Activated CD4-positive, alpha-beta T cell treated with anti-CD3 and anti-CD28 coated beads, Interleukin-2, amount 50 U/mL, for 48 hours (primary cell): ENCODE data around the gene ASB16.
A peak's percentile ranks its signal among the peaks of the same experiment; 100 is the strongest.
"Not testable (repeated sequence)": the region's sequence is repeated elsewhere in the genome, so short reads cannot be mapped to it uniquely, and the experiment has no call there.

Experiments
- DNase-seq, 2 experiments: peaks; one replicate each; pipeline ENCODE4 v3.0.0-alpha.2; 2020

ASB16 gene, protein sequence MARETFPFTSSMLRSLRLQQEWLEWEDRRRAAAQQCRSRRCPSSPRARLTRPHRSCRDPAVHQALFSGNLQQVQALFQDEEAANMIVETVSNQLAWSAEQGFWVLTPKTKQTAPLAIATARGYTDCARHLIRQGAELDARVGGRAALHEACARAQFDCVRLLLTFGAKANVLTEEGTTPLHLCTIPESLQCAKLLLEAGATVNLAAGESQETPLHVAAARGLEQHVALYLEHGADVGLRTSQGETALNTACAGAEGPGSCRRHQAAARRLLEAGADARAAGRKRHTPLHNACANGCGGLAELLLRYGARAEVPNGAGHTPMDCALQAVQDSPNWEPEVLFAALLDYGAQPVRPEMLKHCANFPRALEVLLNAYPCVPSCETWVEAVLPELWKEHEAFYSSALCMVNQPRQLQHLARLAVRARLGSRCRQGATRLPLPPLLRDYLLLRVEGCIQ

GRCh38 chr17:44170499-44171201 is at the start of gene ASB16:
TSS of gene ASB16 (plus strand) at chr17:44170704. CDS start at chr17:44170790, 86 bp downstream.
- DNase-seq = no peak

- no peak for DNase-seq
Observed at GRCh38 chr17:44120851-44121605, 49.5 kb upstream of the ASB16 start.

DNA sequence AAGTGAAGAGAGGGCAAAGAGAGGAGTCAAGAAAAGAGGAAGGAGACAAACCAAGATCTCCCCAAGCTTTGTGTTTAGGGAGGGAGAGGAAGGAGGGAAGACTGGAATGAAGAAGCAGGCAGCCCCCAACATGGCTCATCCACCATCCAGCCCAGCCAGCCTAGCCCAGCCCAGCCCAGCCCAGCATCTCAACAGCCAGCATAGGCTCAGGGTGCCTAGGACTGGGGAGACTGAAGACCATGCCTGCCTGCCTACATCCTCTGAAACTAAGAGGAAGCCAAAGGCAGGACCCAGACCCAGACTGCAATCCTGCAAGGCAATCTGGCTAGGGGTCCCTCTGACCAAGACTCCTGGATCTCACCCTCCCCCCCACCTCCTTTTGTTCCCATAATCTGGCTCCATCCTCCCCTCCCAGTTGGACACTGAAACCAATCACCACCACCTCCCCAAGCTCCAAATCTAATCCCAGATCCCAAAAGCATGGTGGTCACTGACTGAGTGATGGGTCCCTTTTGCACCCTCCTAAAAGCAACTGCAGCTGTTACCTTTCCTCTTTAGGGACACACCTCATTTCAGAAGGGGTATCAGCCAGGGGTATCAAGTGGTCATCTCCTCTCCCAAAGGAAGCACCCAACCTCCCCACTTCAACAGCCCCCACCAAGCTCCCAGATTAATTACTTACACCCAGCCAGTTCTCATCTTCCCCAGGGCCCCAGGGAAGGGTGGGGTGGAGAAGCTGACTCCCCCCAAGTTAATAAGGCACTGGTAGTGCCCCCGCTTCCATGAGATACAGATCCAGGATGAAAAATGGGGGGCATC is 48.3 kb upstream of the ASB16 start:
- DNase-seq = no peak

DNA sequence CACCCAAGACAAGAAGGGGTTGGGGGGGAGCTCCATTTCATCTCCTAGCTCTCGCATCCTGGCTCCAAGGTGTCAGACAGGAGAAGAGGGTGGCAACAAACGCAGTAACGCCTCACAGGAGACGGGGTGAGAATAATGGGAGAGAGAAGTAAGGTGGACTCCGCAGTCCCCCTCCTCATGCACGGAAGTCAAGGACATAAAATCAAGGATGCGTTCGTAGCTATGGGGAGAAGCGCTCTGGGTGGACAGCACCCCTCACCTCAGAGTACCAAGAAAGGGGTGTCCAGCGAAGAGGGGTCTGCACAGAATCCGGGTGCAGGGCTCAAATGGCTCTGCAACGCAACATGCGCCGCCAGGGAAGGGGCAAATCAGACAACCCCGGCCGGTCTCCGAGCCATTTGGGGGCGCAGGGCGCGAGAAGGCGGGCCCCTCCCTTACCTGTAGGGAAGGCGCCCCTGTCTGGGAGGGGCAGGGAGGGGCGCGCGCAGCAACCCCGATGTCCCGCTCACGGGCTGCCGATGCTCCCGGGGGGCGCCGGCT is 47.6 kb upstream of the ASB16 start:
- DNase-seq = peak; percentile 9 to 22

GRCh38 chr17:44123356-44124117 is 47.0 kb upstream of the ASB16 start, which contains the start of gene HDAC5:
TSS of gene HDAC5 (minus strand) at chr17:44123641. CDS start at chr17:44117515, 6,126 bp downstream.
- peak; percentile 97 to 98 for DNase-seq

DNA sequence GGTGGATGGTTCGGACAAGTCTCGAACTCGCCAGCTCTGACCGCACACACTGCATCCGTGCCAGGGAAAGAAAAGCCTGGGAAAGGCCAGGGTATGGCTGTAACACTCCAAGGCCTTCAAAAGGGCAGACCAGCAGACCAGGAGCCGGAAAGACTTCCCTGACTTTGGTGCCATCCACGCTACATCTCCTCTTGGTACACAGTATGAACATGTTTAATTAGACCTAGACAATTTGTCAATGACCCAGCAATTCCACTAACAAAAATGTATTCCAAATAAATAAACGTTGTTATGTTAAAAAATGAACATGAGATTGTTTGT is 46.4 kb upstream of the ASB16 start:
- DNase-seq = no peak

- DNase-seq = no peak
Observed at GRCh38 chr17:44128383-44128782, 42.1 kb upstream of the ASB16 start.

GRCh38 chr17:44130693-44131349 is 39.7 kb upstream of the ASB16 start:
- DNase-seq = no peak

GRCh38 chr17:44131372-44131771 is 39.1 kb upstream of the ASB16 start:
- not testable (repeated sequence) for DNase-seq

DNA sequence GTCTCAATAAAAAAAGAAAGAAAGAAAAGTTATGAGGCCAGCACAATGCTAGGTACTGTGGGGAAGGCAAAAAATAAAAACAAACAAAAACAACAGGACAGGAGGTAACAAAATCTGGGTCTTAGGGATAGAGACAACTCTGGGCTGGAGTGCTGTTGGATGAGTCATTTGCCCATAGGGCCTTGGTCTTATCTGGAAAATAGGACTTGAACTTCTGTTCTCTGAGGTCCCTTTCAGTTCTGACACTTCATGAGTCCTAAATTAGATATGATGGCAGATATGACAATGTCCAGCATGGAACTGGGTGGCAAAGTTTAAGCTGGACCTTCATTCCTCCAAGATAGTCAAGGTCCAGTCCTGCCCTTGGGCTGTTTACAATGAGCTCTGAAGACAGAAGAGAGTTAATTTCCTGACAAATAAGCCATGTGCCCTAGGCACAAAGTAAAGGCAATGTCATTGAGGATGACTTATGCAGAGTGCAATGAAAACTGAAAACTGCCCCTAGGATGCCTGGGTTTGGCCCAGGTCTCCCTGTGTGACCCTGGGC is 38.2 kb upstream of the ASB16 start:
- no peak for DNase-seq

- no peak for DNase-seq
Observed at GRCh38 chr17:44133918-44134476, 36.5 kb upstream of the ASB16 start.

GRCh38 chr17:44134752-44135568 is 35.5 kb upstream of the ASB16 start:
- no peak for DNase-seq

DNA sequence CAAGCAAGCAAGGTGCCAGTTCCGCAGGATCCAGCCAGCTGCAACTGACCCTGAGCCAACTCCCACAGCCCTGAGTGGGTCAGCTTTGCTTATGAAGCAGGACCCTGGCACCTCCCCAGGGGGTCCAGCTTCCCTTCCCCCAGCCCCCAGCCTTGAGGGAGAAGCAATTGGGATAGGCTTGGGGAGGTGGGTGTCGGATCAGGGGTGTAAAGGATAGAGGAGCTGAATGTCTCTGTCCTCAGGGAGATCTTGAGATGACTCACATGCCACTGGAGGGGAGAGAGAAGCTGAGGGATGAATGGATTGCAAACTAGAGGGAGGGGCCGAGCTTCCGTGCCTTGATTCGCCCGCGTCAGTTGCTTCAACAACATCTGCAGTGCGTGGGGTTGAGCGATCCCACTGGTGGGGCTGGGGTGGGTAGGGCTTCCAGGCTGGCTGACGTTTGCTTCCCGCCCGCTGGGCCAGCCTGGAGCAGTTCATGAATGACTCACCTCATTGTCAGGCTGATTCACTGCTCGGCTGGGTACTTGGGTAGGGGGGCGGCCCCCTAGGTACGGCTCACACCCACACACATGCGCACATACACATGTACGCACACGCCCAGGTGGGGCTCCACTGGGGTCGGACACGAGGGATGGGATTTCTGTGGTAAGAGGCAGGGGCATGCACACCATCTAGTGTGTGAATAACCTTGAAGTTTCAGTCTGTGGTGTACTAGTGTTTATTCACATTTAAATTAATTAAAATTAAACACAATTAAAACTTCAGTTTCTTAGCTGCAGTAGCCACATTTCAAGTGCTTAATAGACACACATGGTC is 32.4 kb upstream of the ASB16 start:
- DNase-seq = peak; percentile 79 to 87

DNA sequence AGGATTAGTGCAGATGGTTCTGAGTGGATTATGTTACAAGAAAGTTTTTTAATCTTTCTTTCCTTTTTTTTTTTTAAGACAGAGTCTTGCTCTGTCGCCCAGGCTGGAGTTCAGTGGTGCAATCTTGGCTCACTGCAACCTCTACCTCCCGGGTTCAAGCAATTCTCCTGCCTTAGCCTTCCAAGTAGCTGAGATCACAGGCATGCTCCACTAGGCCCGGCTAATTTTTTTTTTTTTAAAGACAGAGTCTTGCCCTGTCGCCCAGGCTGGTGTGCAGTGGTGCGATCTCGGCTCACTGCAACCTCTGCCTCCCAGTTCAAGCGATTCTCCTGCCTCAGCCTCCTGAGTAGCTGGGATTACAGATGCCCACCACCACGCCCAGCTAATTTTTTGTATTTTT is 26.6 kb upstream of the ASB16 start:
- DNase-seq = not testable (repeated sequence)

DNA sequence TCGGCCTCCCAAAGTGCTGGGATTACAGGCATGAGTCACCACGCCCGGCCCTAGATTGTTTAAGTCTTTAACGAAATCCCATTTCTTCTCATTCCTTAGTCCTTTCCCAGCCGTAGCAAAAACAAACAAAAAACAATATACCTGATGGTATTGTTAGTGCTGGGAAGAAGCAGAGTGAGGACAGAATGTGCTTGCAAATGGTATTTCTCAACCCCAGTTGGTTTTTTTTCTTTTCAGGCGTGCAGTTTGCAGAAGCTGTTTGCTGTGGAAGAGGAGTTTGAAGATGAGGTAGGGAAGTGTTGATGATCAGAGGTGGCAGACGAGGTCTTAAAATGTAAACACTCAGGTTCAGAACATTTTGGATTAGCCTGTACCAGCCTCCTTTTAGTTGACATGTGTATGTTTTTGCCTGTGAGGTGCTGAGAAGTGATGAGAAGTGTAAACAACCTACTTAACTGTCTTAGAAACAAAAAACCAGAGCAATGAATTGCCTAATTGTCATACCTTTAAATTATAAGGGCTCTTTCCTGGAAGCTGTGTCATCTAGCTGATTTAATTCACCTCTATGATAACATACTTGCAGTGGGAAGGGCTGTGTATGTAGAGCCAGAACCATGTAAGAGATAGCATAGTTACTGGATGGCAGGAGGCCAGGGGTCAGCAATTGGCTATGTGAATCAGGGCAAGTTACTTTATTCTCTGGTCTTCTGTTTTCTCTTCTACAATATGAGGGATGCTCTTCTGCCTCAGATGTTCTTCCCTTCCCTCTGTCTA is 25.4 kb upstream of the ASB16 start:
- DNase-seq = no peak

GRCh38 chr17:44146375-44147346 is 23.8 kb upstream of the ASB16 start:
- DNase-seq = no peak
